GM12878 (cell line): ENCODE results near the gene GRM1. TPM values are rescaled to one million over a fixed set of nuclear protein-coding genes. Genes with fewer than 3 reads are reported as not detected.

Experiments used
- ATAC-seq: fragments of 200-7000 bp; cut with Tn5 transposase; 3 replicates; pipeline ENCODE4 v1.9.1; 2020; ENCODE audit warnings: mild to moderate bottlenecking, moderate library complexity
- BruUV-seq: library from RNA; stranded (reverse); fragments of 400-500 nt; replicated peaks from 2 replicates; lab custom pipeline; 2021; lab: Mats Ljungman, UMichigan
- CTCF ChIA-PET: fragments of 300-600 bp; sonication (Branson Sonifier 250); formaldehyde crosslinking; extraction: SDS; loops from one replicate; lab custom pipeline; 2021; ENCODE audit warnings: inconsistent platforms; lab: Yijun Ruan, JAX
- POLR2A ChIA-PET: fragments of 350-600 bp; formaldehyde crosslinking; extraction: SDS; loops from one replicate; lab custom pipeline; 2021; ENCODE audit warnings: inconsistent platforms; lab: Charles Lee
- RAD21 ChIA-PET: fragments of 300-600 bp; sonication (Branson Sonifier 250); formaldehyde crosslinking; loops from one replicate; lab custom pipeline; 2023; ENCODE audit warnings: antibody characterized with exemption; ENCODE audit not compliant: unreplicated experiment; lab: Charles Lee
- SMC1A ChIA-PET: fragments of 300-600 bp; sonication (Branson Sonifier 250); formaldehyde crosslinking; loops from one replicate; lab custom pipeline; 2023; ENCODE audit not compliant: unreplicated experiment, uncharacterized antibody; lab: Charles Lee
- DNase-seq: peaks from one replicate; pipeline ENCODE4 v3.0.0-alpha.2; 2011; ENCODE audit warnings: low read depth, low spot score
- FAIRE-seq: peaks from 3 replicates; lab custom pipeline; 2011; peaks lifted over from hg19 to GRCh38; lab: Jason Lieb, UNC
- H2AFZ ChIP-seq: 2 replicates; pipeline ENCODE4 v1.6.0; 2011; ENCODE audit warnings: low read depth, low read length, control low read depth; ENCODE audit not compliant: control insufficient read depth
- H3K27ac ChIP-seq: 2 replicates; pipeline ENCODE4 v1.5.1; 2011; ENCODE audit warnings: control low read depth; ENCODE audit not compliant: control insufficient read depth, insufficient read depth
- H3K27me3 ChIP-seq, 2 experiments: replicated peaks in 1 of 2; 2 replicates each; pipeline versions ENCODE4 v1.6.0 to v1.6.1; 2011; ENCODE audit warnings: low read length in 1 of 2; ENCODE audit not compliant: control insufficient read depth in 2 of 2, insufficient read depth in 2 of 2
- H3K36me3 ChIP-seq, 2 experiments: 2 replicates each; pipeline ENCODE4 v1.5.1; 2011; ENCODE audit warnings: low read length in 1 of 2; ENCODE audit not compliant: control insufficient read depth in 2 of 2, insufficient read depth in 2 of 2
- H3K4me1 ChIP-seq: 2 replicates; pipeline ENCODE4 v1.6.1; 2011; ENCODE audit warnings: mild to moderate bottlenecking, low read length, moderate library complexity, mixed read lengths; ENCODE audit not compliant: control insufficient read depth, insufficient read depth
- H3K4me2 ChIP-seq: 2 replicates; pipeline ENCODE4 v1.6.0; 2011; ENCODE audit warnings: control low read depth; ENCODE audit not compliant: control insufficient read depth, insufficient read depth
- H3K4me3 ChIP-seq: fragments of 200-600 bp; sonication (generic); 2 replicates; pipeline ENCODE4 v1.5.1; 2016
- H3K79me2 ChIP-seq: 2 replicates; pipeline ENCODE4 v1.6.0; 2011; ENCODE audit warnings: low read length; ENCODE audit not compliant: control insufficient read depth, insufficient read depth
- H3K9ac ChIP-seq: 2 replicates; pipeline ENCODE4 v1.8.0; 2011; ENCODE audit warnings: low read length, control low read depth, mixed read lengths; ENCODE audit not compliant: control insufficient read depth, insufficient read depth
- H3K9me3 ChIP-seq: replicated peaks from 3 replicates; pipeline ENCODE4 v1.5.1; 2011; ENCODE audit warnings: mild to moderate bottlenecking, low read length; ENCODE audit not compliant: control insufficient read depth, insufficient read depth
- H4K20me1 ChIP-seq: 2 replicates; pipeline ENCODE4 v1.6.0; 2011; ENCODE audit not compliant: control insufficient read depth, insufficient read depth
- NFIC ChIP-seq: IDR thresholded peaks from 2 replicates; pipeline ENCODE4 v1.6.1; 2012; ENCODE audit warnings: low read depth, mild to moderate bottlenecking, inconsistent platforms, low read length, moderate library complexity
- WGBS: methylation state at CpG from one replicate; pipeline ENCODE4 v1.1.6; 2016; ENCODE audit warnings: low lambda C conversion rate; ENCODE audit not compliant: insufficient replicate concordance, insufficient coverage; ENCODE audit errors: missing lambda C conversion rate; 5-methylcytosine and 5-hydroxymethylcytosine counted together
- in situ Hi-C: fragments of 300-500 bp; cut with MboI; formaldehyde crosslinking; loops from 9 replicates; pipeline ENCODE4 v1.14.3; 2018; ENCODE audit warnings: mixed read lengths
- intact Hi-C: fragments of 100-400 bp; cut with micrococcal nuclease; formaldehyde crosslinking; loops from one replicate; pipeline ENCODE4 v1.14.2; 2022; ENCODE audit not compliant: unreplicated experiment
- polyA plus RNA-seq, 11 experiments: library from polyadenylated mRNA; depleted of rRNA in 4 of 11; unstranded in 6 of 11; stranded (reverse) in 5 of 11; fragments of >200 nt; fragmentation: Nextera tagmentation in 4 of 11; fragmentation: Illumina TruSeq in 1 of 11; extraction: Ambion mirVana in 4 of 11; extraction: Trizol in 1 of 11; gene quantifications; 1 replicate in 1 of 11; 2 replicates in 10 of 11; pipeline versions ENCODE4 v1.2.1 to v1.2.3, GENCODE V29; 2011 to 2016; ENCODE audit warnings: inconsistent platforms in 2 of 11, missing spikeins in 2 of 11, low read depth in 1 of 11
- total RNA-seq, 4 experiments: library from RNA; depleted of rRNA in 3 of 4; stranded (reverse); fragments of >200 nt in 3 of 4; fragmentation: Illumina TruSeq in 1 of 4; extraction: Trizol in 1 of 4; gene quantifications; 2 replicates each; pipeline versions ENCODE4 v1.2.1 to v1.2.3, GENCODE V29; 2013 to 2021
- TF ChIP-seq, protein P1 (sequence below): IDR thresholded peaks from 2 replicates; pipeline ENCODE4 v1.6.1; 2012; ENCODE audit warnings: mild to moderate bottlenecking, low read depth, low read length
- TF ChIP-seq, protein P2 (sequence below): fragments of 150-350 bp; IDR thresholded peaks from 2 replicates; pipeline ENCODE4 v1.6.1; 2014; ENCODE audit warnings: mild to moderate bottlenecking, low read depth, low read length

The GRM1 gene
- total and polyA plus RNA-seq, 10 of the 15 experiments (the other 5 are each of a cell fraction or from before 2014, with no cell fraction given): 0.04 TPM; not detected in 9

DNA sequence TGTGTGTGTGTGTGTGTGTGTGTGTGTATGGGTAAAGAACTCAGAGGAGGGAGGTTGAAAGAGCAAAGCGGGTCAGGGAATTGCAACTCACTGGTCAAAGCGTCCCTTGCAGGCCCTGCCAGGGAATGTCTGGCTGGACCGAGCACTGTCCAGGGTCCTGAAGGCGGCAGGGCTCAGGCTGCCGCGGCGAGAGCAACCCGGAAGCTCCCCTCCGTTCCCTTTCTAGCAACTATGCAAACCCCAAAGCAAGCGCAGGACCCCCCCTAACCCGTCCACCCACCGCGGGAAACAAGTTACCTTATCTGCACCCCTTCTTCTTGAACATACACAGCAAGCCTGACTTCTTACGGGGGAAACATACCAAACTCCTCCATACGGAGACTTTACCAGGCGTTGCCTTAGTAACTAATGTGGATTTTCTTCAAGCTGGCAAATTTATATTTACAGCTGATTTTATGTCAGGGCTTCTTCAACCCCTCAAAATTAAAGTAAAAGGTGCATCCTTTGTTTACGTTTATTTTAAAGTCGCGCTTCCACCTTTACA lies 538 bp upstream of the GRM1 start:
- Histone ChIP-seq H2AFZ (no peak overlapping the region), H3K27me3 (peaks cover 0 to 4% of the 10 kb centered on the region in 2 experiments; a peak in 3 of 4 replicates), H3K9ac (no peak overlapping the region), H3K27ac (no peak overlapping the region), H3K9me3 (no peaks in the 10 kb centered on the region), H3K4me2 (no peak overlapping the region), H4K20me1 (no peaks in the 10 kb centered on the region), H3K4me1 (no peaks in the 10 kb centered on the region), H3K36me3 (no peaks in the 10 kb centered on the region), H3K4me3 (no peak overlapping the region), H3K79me2 (no peaks in the 10 kb centered on the region)
- FAIRE-seq: no peak
- ATAC-seq: peak; percentile 81
- SMC1A ChIA-PET: interaction anchor here (1.3 kb wide), 1 partner anchor 10 kb away, joined by 3 read pairs; no protein-coding TSS in a partner anchor
- 35% methylated on average over 17 of the region's 19 CpGs for WGBS
- RAD21 ChIA-PET: no interaction called here
- no peak for DNase-seq
- CTCF ChIA-PET: no interaction called here
- in situ Hi-C loops: no loop called here
- no TSS peak for BruUV-seq
- intact Hi-C loops: no loop called here
- TF ChIP-seq, protein P1, sequence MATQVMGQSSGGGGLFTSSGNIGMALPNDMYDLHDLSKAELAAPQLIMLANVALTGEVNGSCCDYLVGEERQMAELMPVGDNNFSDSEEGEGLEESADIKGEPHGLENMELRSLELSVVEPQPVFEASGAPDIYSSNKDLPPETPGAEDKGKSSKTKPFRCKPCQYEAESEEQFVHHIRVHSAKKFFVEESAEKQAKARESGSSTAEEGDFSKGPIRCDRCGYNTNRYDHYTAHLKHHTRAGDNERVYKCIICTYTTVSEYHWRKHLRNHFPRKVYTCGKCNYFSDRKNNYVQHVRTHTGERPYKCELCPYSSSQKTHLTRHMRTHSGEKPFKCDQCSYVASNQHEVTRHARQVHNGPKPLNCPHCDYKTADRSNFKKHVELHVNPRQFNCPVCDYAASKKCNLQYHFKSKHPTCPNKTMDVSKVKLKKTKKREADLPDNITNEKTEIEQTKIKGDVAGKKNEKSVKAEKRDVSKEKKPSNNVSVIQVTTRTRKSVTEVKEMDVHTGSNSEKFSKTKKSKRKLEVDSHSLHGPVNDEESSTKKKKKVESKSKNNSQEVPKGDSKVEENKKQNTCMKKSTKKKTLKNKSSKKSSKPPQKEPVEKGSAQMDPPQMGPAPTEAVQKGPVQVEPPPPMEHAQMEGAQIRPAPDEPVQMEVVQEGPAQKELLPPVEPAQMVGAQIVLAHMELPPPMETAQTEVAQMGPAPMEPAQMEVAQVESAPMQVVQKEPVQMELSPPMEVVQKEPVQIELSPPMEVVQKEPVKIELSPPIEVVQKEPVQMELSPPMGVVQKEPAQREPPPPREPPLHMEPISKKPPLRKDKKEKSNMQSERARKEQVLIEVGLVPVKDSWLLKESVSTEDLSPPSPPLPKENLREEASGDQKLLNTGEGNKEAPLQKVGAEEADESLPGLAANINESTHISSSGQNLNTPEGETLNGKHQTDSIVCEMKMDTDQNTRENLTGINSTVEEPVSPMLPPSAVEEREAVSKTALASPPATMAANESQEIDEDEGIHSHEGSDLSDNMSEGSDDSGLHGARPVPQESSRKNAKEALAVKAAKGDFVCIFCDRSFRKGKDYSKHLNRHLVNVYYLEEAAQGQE: peak; percentile 96
- TF ChIP-seq NFIC: no peak
- TF ChIP-seq, protein P2, sequence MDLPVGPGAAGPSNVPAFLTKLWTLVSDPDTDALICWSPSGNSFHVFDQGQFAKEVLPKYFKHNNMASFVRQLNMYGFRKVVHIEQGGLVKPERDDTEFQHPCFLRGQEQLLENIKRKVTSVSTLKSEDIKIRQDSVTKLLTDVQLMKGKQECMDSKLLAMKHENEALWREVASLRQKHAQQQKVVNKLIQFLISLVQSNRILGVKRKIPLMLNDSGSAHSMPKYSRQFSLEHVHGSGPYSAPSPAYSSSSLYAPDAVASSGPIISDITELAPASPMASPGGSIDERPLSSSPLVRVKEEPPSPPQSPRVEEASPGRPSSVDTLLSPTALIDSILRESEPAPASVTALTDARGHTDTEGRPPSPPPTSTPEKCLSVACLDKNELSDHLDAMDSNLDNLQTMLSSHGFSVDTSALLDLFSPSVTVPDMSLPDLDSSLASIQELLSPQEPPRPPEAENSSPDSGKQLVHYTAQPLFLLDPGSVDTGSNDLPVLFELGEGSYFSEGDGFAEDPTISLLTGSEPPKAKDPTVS: no peak
- POLR2A ChIA-PET: no interaction called here
